NCI-H1436 treated with DMSO at 0.1 percent for 48 hours (cell line): ENCODE data around the gene RARRES1.

Experiments used
- DNase-seq: peaks from one replicate; lab custom pipeline; 2025; lab: John Stamatoyannopoulos, UW

RARRES1 gene

DNA sequence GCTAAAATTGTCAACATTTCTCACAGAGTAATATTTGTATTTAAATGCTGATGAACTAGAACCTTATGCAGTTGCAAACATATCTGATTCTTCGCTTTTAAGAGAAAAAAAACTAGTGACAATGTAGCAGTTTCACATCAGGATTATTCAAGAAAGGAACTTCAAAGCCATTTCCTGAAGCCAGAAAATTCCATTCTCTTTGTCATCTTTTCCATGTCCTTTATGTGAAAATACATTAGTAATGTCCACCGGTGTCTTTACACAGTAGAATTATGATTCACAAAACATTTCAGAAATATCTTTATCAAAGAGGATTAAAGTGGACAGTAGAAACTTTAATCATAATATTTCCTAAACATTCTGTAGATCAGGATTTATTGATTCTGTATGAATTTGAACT, 47.1 kb downstream of the RARRES1 start:
- no peak for DNase-seq

DNA sequence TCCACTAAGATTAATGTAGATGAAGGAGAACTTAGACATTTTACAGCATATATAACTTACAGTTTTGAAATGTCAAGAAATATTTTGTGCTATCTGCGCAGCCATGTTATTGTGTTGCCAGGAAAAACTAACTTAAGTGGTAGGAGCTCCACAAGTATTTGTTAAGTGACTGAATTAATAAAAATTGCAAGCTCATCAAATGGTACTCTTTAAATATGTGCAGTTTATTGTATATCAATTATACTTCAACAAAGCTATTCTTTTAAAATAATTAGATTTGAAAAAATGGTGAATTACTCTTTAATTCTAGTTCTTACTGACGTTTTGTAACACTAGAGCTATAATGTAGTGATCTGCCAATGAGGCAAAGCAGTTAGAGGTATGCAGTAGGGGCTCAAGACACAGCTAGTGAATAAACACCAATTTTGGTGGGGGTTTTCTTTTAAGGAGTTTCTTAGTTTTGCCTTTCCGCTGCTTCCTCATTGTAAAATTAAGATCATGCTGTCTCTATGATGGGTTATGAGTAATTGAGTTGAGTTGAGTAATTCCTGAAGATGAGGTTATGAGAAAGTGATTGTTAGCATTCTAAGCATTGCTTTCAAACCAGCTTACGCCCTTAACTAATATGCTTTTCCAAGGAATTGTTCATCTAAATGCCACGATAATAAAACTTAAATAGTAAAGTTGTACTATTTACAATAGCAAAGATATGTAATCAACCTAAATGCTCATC, 48.9 kb downstream of the RARRES1 start:
- DNase-seq = no peak

DNA sequence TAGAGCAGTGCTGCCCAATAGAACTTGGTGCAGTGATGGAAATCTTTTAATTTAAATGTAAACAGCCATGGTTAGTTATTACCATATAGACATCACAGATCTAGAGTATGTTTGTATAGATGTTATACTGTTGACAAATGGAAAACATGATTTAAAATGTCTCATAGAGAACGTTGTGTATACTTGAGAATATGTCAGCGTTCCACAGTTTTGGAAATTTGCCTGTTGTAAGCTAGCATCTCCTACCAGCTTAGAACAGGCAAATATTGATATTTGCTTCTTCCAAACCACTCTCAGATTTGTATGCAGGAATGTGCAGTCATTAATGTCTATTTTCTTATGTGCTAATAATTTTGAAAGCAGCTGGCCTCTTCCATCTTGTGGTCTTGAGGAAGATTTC, 51.4 kb downstream of the RARRES1 start:
- no peak for DNase-seq

DNA sequence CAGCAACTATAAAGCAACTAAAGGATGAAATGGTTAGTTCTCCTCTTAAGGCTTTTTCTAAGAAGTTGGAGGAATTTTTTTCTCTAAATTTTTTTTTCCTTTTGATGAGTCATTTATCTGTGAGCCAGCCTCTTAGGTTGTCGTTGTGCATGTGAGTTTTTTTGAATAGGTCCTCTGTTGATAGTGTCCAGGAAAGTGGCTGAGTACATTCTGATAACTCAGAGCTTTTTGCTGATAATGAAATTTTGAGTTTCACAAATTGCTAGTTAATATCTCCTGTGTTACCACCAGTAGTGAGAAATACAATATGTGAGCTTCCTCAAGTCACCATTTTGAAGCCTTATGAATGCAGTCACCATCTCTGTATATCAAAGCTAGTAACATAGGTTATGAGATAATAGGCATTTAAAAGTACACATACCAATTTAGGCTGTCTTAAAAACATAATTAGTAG, 52.7 kb downstream of the RARRES1 start:
- no peak for DNase-seq

DNA sequence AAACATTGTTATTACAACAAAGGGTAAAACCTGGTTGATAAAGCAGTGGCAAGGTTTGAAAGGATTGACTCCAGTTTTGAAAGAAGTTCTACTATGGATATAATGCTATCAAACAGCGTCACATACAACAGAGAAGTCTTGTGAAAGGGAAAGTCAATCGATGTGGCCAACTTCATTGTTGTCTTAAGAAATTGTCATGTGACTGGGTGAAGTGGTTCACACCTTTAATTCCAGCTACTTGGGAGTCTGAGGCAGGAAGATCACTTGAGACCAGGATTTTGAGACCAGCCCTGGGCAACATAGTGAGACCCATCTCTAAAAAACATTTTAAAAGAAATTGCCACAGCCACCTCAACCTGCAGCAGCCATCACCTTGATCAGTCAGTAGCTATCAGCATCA, 53.6 kb downstream of the RARRES1 start:
- DNase-seq = no peak

DNA sequence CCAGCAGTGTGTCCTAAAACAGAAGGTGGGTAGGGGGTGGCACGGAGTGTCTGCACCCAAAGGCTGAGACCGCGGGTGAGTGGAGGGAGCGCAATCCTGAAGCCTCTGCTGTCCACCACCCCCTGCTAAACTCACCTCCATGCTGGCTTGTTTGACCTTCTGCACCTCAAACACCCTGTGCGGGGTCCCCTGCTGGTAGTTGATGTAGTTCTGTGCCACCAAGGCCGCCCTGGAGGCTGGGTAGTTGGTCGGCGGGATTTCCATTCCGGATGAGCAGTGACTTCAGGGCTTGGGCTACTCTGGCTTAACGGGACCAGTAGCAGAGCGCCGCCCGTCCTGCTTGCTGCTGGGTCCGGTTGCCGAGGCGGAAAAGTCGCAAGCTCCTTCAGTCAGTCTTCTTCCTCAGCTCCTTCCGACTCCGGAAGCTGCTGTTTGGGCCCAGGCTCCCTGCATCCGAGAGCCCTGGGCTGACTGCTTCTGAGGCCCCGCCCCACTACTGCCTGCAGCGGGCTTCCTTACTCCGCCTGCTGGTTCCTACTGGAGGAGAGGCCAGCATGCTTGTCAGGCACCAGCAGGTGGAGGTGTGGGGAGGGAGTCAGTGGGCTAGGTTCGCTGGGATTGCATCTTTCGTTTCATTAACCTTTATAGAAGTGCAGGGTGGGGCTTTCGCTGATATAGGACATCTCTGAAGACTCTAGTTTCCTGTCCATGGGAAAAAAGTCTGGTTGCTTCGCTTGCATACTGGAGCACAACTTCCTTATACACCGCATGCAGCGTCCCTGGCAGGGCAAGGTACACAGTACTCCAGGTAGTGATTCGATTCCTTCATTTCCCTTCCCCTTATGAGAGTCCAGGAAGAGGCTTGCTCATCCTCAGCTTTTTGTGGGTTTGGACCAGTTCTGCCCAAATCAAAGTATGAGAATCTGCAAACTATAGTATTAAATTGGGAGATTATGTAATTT, 59.8 kb downstream of the RARRES1 start, which contains the start of gene LXN:
TSS of gene LXN (minus strand) at position 434 of the 962 bp plus-strand sequence. CDS start at position 264, 170 bp downstream.
- no peak for DNase-seq

DNA sequence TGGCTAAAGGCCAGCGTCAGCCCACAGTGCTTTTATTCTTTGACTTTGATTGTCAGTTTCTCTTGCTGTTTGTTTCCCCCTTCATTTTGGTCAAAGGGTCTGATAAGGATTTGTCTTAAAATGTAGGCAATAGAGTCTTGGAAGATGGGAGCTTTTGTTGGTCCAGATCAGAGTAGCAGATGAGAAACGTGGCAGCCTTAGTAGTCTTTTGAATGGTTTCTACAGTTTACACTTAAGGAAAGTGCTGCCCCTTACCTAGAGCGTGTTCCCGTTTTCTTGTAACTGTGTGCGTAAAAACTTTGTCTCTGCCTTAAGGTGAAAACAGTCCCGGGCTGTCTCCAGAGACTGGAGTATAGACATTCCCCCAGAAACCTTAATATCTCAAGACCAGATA, 60.4 kb downstream of the RARRES1 start:
- no peak for DNase-seq

DNA sequence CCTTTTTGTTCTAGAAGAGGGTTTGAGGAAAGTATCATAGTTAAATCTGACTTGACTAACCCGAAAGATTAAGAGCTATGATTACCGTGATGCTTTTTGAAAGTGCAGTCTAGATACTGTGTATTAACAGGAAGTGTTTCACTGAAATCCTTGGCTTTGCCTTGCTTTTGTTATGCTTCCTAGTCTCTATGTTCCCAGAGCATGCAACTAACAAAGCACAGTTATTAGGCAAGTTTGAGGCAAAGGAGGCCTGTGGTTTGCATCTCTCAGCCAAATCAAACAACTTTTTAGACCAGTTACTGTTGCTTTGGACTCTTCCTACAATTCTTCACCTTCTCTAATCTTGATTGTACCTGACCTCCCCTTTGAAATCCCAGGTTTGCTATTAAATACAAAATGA, 63.8 kb downstream of the RARRES1 start:
- DNase-seq = no peak

DNA sequence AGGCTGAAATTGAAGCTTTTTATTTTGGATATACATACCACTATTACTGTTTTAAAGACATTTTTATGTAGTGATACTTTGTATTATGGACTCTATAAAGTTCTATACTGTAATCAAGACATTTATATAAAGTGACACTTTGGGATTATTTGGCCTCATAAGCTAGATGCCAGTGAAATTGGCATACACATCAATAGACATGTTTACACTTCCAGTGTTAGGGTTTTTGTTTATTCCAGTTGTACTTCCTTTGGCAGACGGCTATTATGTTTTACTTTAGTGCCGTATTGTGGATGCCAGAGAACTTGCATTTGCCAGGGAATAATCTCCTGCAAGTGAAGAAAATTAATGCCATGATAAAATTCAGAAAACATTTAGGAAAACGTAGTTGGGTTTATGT, 65.8 kb downstream of the RARRES1 start:
- no peak for DNase-seq

DNA sequence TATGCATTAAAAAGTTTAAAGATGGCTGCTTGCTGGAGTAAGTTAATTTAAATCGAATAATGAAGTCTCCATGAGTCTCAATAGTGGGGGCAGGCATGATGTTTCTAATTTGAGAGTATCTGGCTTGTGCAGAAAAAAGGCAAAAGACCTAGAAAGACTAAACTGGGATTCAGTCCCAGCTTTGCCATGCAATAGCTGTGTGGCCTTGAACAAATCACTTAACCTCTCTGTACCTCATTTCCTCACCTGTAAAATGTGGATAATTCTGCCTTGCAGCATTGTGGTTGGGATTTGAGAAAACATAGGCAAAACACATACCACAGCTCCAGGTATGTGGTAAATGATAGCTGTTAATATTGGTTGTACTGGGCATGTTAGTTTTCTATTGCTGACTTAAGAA, 68.4 kb downstream of the RARRES1 start:
- no peak for DNase-seq

DNA sequence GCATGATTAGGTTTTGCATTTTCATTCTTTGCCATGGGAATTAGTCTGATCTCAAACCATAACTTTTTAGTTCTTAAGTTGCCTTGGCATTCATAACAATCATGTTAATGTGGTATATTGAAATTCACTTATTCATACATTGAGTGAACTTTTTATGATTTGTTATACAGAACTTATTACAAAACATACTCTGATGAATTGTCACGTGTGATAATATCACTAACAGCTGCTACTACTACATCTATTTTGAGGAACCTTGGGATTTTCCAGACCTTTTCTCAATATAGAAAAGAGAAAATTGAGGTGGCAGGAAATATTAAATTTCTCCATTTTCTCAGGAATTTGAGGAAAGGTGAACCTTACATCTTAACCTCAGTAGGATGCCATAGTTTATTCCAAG, 69.0 kb downstream of the RARRES1 start:
- no peak for DNase-seq

DNA sequence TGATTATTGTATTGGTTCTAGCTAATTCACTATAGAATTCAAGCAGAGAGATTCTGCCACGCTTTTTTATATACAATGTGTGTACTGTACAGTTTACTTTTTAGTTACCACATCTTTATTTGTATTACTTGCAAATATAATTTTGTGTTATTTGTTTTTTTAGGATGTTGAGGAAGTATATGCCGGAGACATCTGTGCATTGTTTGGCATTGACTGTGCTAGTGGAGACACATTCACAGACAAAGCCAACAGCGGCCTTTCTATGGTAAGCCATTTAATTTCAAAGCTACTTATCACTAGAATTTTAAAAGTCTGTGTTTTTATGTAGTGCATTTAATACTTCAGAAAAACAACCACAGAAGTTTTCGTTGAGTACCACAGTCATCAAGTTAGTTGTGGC, 71.5 kb downstream of the RARRES1 start:
- no peak for DNase-seq

DNA sequence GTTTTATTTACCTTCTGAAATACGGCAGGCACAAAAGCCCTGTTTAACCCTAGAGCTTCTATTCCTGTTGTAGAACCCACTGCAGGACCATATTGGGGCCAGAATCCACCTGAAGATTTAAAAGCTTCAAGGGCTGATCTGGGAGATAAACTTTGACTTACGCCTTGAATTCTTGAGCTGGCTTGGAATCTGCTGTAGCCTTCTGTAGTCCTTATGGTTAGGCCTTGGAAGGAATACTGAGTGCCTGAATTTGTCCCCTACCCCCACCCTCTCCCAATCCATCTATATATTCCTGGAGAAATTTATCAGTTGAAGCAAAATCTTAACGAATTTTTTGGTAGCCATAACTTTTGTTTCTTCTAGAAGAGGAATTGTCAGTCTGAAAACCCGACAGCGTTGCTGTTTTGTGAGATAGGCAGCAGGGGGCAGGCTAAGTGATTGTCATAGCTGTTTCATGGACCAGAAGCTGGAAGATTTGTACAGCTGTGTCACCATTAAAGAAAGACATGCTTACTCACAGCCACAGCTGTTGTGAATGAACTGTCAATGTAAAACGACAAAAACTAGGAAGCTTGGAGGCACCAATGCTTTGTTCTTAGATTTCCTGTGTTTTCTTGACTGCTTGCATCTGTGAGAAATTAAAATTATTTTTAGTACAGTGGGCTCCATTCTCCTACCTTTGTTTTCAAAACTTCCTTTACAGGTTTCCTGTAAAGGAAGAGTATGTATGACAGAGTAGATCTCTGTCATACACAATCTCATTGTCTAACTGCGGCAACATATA, 72.6 kb downstream of the RARRES1 start:
- no peak for DNase-seq

DNA sequence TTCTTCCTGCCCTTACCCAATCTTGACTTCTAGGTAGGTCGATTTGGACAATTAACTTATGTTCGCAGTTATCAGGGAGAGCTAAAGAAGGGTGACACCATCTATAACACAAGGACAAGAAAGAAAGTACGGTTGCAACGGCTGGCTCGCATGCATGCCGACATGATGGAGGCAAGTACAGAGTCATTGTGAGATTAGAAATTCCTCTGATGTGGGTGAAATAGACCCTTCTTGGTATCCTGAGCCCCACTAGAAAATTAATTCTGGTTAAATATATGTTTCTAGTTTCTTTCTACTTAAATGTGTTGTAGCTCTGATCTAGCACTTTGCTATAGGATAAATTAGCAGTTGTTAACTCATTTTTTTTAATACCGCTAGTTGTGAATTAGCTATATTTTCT, 73.4 kb downstream of the RARRES1 start:
- DNase-seq = no peak

DNA sequence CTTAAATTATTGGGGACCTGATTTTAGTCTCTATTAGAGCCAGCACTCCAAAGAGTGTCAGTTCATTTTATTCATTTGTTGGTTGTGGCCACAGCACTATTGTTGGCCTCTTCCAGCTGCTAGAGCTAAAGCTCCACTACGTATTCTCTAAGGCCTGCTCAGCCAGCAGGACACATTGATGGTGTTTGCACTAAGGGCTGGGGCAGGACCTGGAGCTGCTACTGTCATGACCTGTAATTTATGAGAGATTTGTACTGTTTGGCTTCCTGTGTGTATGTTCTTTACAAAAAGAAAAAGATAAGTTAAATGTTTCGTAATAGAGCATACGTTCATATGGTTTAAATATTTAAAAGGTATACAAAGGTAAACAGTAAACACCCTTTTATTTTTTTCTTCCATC, 79.8 kb downstream of the RARRES1 start:
- DNase-seq = no peak

DNA sequence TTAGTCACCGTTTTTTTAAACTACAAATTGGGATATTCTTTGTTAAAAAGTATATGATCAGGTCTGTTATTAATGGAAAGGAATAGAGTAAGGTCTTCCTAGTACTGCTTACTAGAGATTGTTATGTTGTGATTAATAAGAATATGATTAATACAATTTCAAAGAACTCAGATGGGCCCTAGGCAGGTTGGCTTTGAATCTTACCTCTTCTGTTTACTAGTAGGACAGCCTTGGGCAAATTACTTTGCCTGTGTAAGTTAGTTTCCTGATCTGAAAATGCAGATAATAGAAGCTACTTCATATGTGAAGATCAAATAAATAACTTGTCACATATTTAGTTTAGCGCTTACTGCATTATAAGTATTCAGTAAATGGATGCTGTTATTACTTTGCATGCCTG, 81.1 kb downstream of the RARRES1 start:
- no peak for DNase-seq

DNA sequence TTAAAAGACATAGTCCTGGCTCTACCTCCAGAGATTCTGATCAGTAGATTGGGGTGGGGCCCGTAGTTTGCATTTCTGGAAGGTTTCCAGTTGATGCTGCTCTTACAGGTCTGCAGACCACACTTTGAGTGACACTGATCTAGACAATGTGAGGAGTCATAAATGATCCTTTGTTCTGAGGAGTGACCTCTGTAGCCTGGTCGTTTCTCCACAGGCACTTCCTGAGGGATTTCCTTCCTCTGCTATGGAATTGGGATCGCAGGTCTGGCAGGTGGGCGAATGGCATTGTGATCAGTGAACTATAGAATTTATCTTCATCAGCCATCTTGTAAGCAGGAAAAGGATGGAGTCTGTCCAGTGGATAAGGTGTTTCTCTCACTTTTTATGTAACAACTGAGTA, 82.5 kb downstream of the RARRES1 start:
- no peak for DNase-seq
